OCI-LY3 (cell line): ENCODE measurements around the gene CLIC6.
A peak's percentile ranks its signal among the peaks of the same experiment; 100 is the strongest.

Source experiments
- H2AFZ ChIP-seq: fragments of 200-600, 300-600 bp; shearing (Covaris generic); 2 replicates; pipeline ENCODE4 v1.6.0; 2014; ENCODE audit warnings: antibody characterized with exemption, low read depth, low read length
- H3K27ac ChIP-seq: fragments of 200-600, 300-600 bp; sonication (generic); 2 replicates; pipeline ENCODE4 v1.5.1; 2014; ENCODE audit warnings: mild to moderate bottlenecking, low read length, moderate library complexity, mixed read lengths
- H3K27me3 ChIP-seq: fragments of 200-600, 300-600 bp; sonication (generic); 2 replicates; pipeline ENCODE4 v1.6.1; 2014; ENCODE audit warnings: low read depth, low read length, mixed read lengths
- H3K36me3 ChIP-seq: fragments of 200-600, 300-600 bp; sonication (generic); replicated peaks from 2 replicates; pipeline ENCODE3; 2014; ENCODE audit warnings: low read depth, low read length, mixed read lengths
- H3K4me1 ChIP-seq: fragments of 300-600, 200-600 bp; sonication (generic); 2 replicates; pipeline ENCODE4 v1.6.1; 2014; ENCODE audit warnings: low read length, mixed read lengths
- H3K4me2 ChIP-seq: fragments of 200-600, 300-600 bp; sonication (generic); 2 replicates; pipeline ENCODE4 v1.6.1; 2014; ENCODE audit warnings: low read length, mixed read lengths
- H3K4me3 ChIP-seq: fragments of 300-600, 200-600 bp; sonication (generic); 2 replicates; pipeline ENCODE4 v1.5.1; 2014; ENCODE audit warnings: antibody characterized with exemption, mild to moderate bottlenecking, low read length, moderate library complexity
- H3K79me2 ChIP-seq: fragments of 300-600, 200-600 bp; shearing (Covaris generic); 2 replicates; pipeline ENCODE4 v1.6.1; 2014; ENCODE audit warnings: mild to moderate bottlenecking, low read length, mixed read lengths
- H3K9ac ChIP-seq: fragments of 300-600, 200-600 bp; shearing (Covaris generic); 2 replicates; pipeline ENCODE4 v1.6.0; 2014; ENCODE audit warnings: mild to moderate bottlenecking, low read length, moderate library complexity
- H3K9me3 ChIP-seq: fragments of 200-600, 300-600 bp; shearing (Covaris generic); 2 replicates; pipeline ENCODE4 v1.6.1; 2014; ENCODE audit warnings: low read length, mixed read lengths; ENCODE audit not compliant: insufficient read depth
- H4K20me1 ChIP-seq: fragments of 200-600, 300-600 bp; sonication (generic); 2 replicates; pipeline ENCODE4 v1.6.1; 2016; ENCODE audit warnings: low read length, mixed read lengths; ENCODE audit not compliant: insufficient read depth
- CTCF ChIP-seq: fragments of 200-600, 300-600 bp; sonication (generic); IDR thresholded peaks from 2 replicates; pipeline ENCODE4 v1.5.1; 2014; ENCODE audit warnings: antibody characterized with exemption, low read length, low read depth
- EZH2phosphoT487 ChIP-seq: fragments of 200-600 bp; shearing (Covaris generic); IDR thresholded peaks from 2 replicates; pipeline ENCODE4 v1.6.1; 2018; ENCODE audit warnings: antibody characterized with exemption, mixed run types, low read depth

CLIC6 gene

DNA sequence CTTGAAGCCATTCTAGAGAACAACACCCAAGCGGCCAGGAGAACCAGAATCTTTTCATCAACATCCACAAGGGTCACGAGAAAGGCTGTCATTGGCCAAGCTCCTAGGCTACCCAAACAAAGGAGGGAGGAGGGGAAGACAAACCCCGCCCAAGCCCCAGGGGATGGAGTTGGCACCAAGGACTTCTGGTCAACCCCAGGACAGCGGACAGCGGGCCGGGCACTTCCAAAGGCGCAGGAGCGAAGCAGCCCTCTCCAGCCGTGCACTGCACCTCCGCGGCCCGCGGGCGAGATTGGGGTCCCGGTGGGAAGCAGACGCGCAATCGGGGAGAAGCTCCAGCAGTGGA is at the start of gene CLIC6:
Gene CLIC6, plus strand, starts transcription at position 192 of the 346 bp plus-strand sequence. CDS start 395 bp downstream, outside the sequence.
- no peaks in the 10 kb centered on the region for H4K20me1 ChIP-seq
- no peaks in the 10 kb centered on the region for H3K9me3 ChIP-seq
- no peak within 1 kb of the TSS for H3K4me3 ChIP-seq
- TF ChIP-seq CTCF (no peak), EZH2phosphoT487 (no peak)
- no peak within 1 kb of the TSS for H2AFZ ChIP-seq
- no peaks in the 10 kb centered on the region for H3K27me3 ChIP-seq
- no peaks in the 10 kb centered on the region for H3K36me3 ChIP-seq
- no peak within 1 kb of the TSS for H3K9ac ChIP-seq
- H3K79me2 ChIP-seq, result no peaks in the 10 kb centered on the region
- no peak within 1 kb of the TSS for H3K27ac ChIP-seq
- H3K4me2 ChIP-seq, result no peak within 1 kb of the TSS
- H3K4me1 ChIP-seq, result no peaks in the 10 kb centered on the region

GRCh38 chr21:34619841-34620665 is 48.7 kb upstream of the CLIC6 start:
- Histone ChIP-seq H3K9ac (no peak overlapping the region), H3K9me3 (no peaks in the 10 kb centered on the region), H3K4me2 (no peak overlapping the region), H4K20me1 (no peaks in the 10 kb centered on the region), H3K36me3 (no peaks in the 10 kb centered on the region), H3K4me3 (no peak overlapping the region), H3K27me3 (0 out of 2 replicates have a peak, but pooled peaks cover 4% of the 10 kb centered on the region), H3K79me2 (no peaks in the 10 kb centered on the region), H3K27ac (no peak overlapping the region), H3K4me1 (peaks cover 12% of the 10 kb centered on the region), H2AFZ (no peak overlapping the region)
- TF ChIP-seq EZH2phosphoT487 (no peak), CTCF (no peak)

- H3K9me3 ChIP-seq, result no peaks in the 10 kb centered on the region
- H3K4me1 ChIP-seq, result peaks cover 12% of the 10 kb centered on the region
- 0 out of 2 replicates have a peak, but pooled peaks cover 6% of the 10 kb centered on the region for H3K27me3 ChIP-seq
- no peak overlapping the region for H3K4me3 ChIP-seq
- TF ChIP-seq EZH2phosphoT487 (no peak), CTCF (no peak)
- H3K79me2 ChIP-seq, result no peaks in the 10 kb centered on the region
- no peaks in the 10 kb centered on the region for H4K20me1 ChIP-seq
- H3K4me2 ChIP-seq, result no peak overlapping the region
- no peaks in the 10 kb centered on the region for H3K36me3 ChIP-seq
- H3K9ac ChIP-seq, result no peak overlapping the region
- H3K27ac ChIP-seq, result no peak overlapping the region
- no peak overlapping the region for H2AFZ ChIP-seq
Observed at GRCh38 chr21:34621434-34622350, 47.1 kb upstream of the CLIC6 start.

DNA sequence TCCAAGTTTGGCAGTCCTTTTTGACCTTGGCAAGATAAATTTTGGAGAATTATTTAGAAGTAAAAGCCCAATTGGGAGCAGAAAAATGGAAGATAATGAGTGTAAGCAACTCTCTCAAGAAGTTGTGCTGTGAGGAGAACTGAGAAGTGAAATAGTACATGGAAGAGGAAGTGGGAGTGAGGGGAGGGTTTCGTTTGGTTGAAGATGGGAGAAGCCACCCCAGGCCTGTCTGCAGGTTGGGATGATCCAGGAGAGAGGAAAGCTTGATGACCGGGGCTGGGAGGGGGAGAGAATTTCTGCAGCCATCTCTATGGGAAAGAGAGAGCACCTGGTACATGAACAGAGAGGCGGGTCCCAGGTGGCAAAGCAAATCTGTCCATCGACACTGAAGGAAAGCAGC is 45.3 kb upstream of the CLIC6 start:
- Histone ChIP-seq H3K4me1 (peaks cover 12% of the 10 kb centered on the region), H3K4me2 (peak overlapping the region; percentile 61), H3K27me3 (0 out of 2 replicates have a peak, but pooled peaks cover 6% of the 10 kb centered on the region), H3K36me3 (no peaks in the 10 kb centered on the region), H2AFZ (no peak overlapping the region), H4K20me1 (no peaks in the 10 kb centered on the region), H3K4me3 (0 out of 2 replicates have a peak overlapping the region, but pooled peaks have one; percentile 15), H3K79me2 (no peaks in the 10 kb centered on the region), H3K9ac (no peak overlapping the region), H3K9me3 (no peaks in the 10 kb centered on the region), H3K27ac (0 out of 2 replicates have a peak overlapping the region, but pooled peaks have one; percentile 32)
- TF ChIP-seq CTCF (no peak), EZH2phosphoT487 (no peak)
